Jurkat, Clone E6-1 (cell line): ENCODE data around the gene MIEF2.

Experiments used
- DNase-seq: peaks from one replicate; pipeline ENCODE4 v3.0.0-alpha.2; 2011; ENCODE audit warnings: low read depth, low spot score
- H3K4me3 ChIP-seq: 2 replicates; pipeline ENCODE4 v1.5.1; 2011; ENCODE audit warnings: mild to moderate bottlenecking, low read length, control low read depth, moderate library complexity

The MIEF2 gene

GRCh38 chr17:18233803-18234518 lies 26.5 kb upstream of the MIEF2 start:
- no peak overlapping the region for H3K4me3 ChIP-seq
- DNase-seq = no peak

- DNase-seq = no peak
- H3K4me3 ChIP-seq = no peak overlapping the region
Observed at GRCh38 chr17:18234853-18235380, 25.5 kb upstream of the MIEF2 start.

- no peak overlapping the region for H3K4me3 ChIP-seq
- no peak for DNase-seq
Observed at GRCh38 chr17:18235743-18236256, 24.7 kb upstream of the MIEF2 start.

- H3K4me3 ChIP-seq = no peak overlapping the region
- DNase-seq = no peak
Observed at GRCh38 chr17:18236494-18236893, 24.0 kb upstream of the MIEF2 start.

- DNase-seq = no peak
- no peak overlapping the region for H3K4me3 ChIP-seq
Observed at GRCh38 chr17:18237461-18237860, 23.0 kb upstream of the MIEF2 start.

- no peak overlapping the region for H3K4me3 ChIP-seq
- no peak for DNase-seq
Observed at GRCh38 chr17:18238299-18238698, 22.2 kb upstream of the MIEF2 start.

GRCh38 chr17:18240449-18240848 lies 20.0 kb upstream of the MIEF2 start:
- H3K4me3 ChIP-seq = no peak overlapping the region
- no peak for DNase-seq

GRCh38 chr17:18241229-18241871 lies 19.1 kb upstream of the MIEF2 start:
- no peak overlapping the region for H3K4me3 ChIP-seq
- DNase-seq = no peak

GRCh38 chr17:18245038-18245776 lies 15.3 kb upstream of the MIEF2 start:
- no peak overlapping the region for H3K4me3 ChIP-seq
- DNase-seq = no peak

GRCh38 chr17:18246109-18246725 lies 14.2 kb upstream of the MIEF2 start:
- no peak overlapping the region for H3K4me3 ChIP-seq
- no peak for DNase-seq

- no peak overlapping the region for H3K4me3 ChIP-seq
- no peak for DNase-seq
Observed at GRCh38 chr17:18246880-18247612, 13.4 kb upstream of the MIEF2 start.

- H3K4me3 ChIP-seq = no peak overlapping the region
- DNase-seq = no peak
Observed at GRCh38 chr17:18247613-18248001, 12.9 kb upstream of the MIEF2 start.

GRCh38 chr17:18248300-18248731 lies 12.1 kb upstream of the MIEF2 start:
- H3K4me3 ChIP-seq = no peak overlapping the region
- peak; percentile 47 for DNase-seq

- no peak for DNase-seq
- no peak overlapping the region for H3K4me3 ChIP-seq
Observed at GRCh38 chr17:18248811-18249210, 11.7 kb upstream of the MIEF2 start.

- DNase-seq = no peak
- H3K4me3 ChIP-seq = no peak overlapping the region
Observed at GRCh38 chr17:18250259-18250658, 10.2 kb upstream of the MIEF2 start.

GRCh38 chr17:18250708-18251107 lies 9.8 kb upstream of the MIEF2 start:
- no peak overlapping the region for H3K4me3 ChIP-seq
- DNase-seq = no peak

GRCh38 chr17:18251204-18251603 lies 9.3 kb upstream of the MIEF2 start:
- no peak overlapping the region for H3K4me3 ChIP-seq

GRCh38 chr17:18252160-18252559 lies 8.3 kb upstream of the MIEF2 start:
- DNase-seq = no peak
- no peak overlapping the region for H3K4me3 ChIP-seq

More at GRCh38 chr17:18251204-18251603, 9.3 kb upstream of the MIEF2 start:
- no peak for DNase-seq
